Measurements from ENCODE around the gene SART3. TPM values are rescaled to one million over a fixed set of nuclear protein-coding genes. Genes with fewer than 3 reads are reported as not detected.
A peak's percentile ranks its signal among the peaks of the same experiment; 100 is the strongest.

SART3 gene
- polyA plus RNA-seq, 1 of the 3 experiments (the other 2 are of a cell fraction), result 28.9 TPM

DNA sequence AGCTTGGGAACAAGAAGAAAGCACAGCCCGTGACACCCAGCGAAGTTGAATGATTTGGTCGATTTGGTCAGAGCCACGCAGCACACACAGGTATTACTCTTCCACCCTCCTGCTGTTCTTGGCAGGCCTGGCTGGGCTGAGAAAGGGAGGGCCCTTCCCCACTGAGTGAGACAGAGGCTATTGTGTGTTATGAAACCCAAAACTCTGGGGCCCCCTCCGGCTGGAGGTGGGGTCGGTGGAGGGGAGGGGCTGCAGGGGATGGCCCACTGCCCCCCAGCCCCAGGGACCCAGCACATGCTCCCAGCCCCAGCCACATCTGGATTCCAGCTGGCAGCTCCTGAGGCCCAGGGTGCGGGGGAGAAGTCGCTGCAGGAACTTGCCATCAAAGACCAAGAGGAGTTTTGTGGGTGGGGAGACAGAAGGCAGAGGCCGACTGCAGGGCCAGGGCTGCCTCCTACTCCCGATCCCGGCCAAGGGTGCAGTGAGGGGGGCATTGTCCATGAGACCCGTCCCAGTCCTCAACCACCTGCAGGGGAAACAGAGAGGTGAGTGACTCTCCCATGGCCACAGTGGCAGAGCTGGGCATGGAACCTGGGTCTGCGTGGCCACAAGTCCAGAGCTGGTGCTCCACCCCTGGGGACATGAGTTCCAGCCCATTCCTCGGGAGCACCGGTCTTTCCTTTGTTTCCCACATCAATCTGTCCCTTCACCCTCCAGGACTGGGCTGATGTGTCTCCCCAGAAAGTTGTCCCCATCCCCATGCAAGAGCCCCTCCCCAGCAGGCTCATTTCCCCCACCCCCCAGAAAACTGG is 28.3 kb upstream of the SART3 start:
- ChIA-PET POLR2A (no interaction called here), CTCF (interaction anchor here (0.7 to 3.5 kb wide), 4 partner anchors 19 to 33 kb away, joined by 5 to 21 read pairs (median 8); no protein-coding TSS in a partner anchor)
- WGBS (ENCODE audit: low lambda C conversion rate), result 36% methylated on average over 10 of the region's 15 CpGs
- Histone ChIP-seq H3K9ac (no peak overlapping the region), H3K4me3 (ENCODE audit: low read depth in 2 of 2, low read length in 1 of 2) (no peak overlapping the region), H3K27ac (ENCODE audit: low read depth in 2 of 2, low read length in 1 of 2) (peak overlapping the region in 1 of 2 experiments; percentile 29; a peak in 1 of 4 replicates), H2AFZ (ENCODE audit: low read depth) (no peak overlapping the region), H3K36me3 (replicated peaks in 1 of 2; ENCODE audit: control insufficient read depth in 1 of 2, insufficient read depth in 2 of 2, low read length in 1 of 2) (peaks cover 0 to 2% of the 10 kb centered on the region in 2 experiments), H3K9me3 (no peaks in the 10 kb centered on the region), H3K9me2 (no peaks in the 10 kb centered on the region), H3K79me2 (ENCODE audit: insufficient read depth) (no peaks in the 10 kb centered on the region), H3K27me3 (ENCODE audit: insufficient read depth) (no peaks in the 10 kb centered on the region), H4K20me1 (ENCODE audit: insufficient read depth) (no peaks in the 10 kb centered on the region), H3F3A (replicated peaks; ENCODE audit: insufficient read depth) (no peaks in the 10 kb centered on the region), H3K4me2 (no peak overlapping the region), H3K4me1 (ENCODE audit: control insufficient read depth in 1 of 2, insufficient read depth in 2 of 2, low read depth in 1 of 2, low read length in 1 of 2) (peaks cover 0 to 20% of the 10 kb centered on the region in 2 experiments; a peak in 1 of 4 replicates)
- peak; percentile 77 for DNase-seq
- TF ChIP-seq TCF12 (IDR thresholded peaks at IDR 0.05) (peak; percentile 50), RAD21 (IDR thresholded peaks at IDR 0.05; ENCODE audit: low read length) (no peak)

DNA sequence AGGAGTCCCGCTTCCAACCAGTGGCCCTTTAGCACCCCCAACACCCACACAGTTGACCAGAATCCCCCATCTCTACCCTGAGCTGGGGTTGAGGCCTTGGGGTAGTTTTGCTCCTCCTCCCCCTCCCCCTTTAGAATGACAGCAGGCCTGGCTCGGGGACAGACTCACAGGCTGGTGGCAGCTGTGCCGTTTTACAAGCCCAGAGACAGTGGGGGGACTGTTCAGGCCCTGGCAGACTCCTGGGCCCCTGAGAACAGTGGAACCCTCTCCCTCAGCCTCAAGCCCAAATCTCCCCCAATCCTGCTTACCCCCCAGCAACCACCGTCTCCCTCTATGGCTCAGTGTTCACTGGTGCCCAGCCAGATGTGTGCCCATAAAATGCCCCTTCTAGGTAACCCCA is 26.9 kb upstream of the SART3 start:
- 69% methylated on average over 4 of the region's 4 CpGs for WGBS (ENCODE audit: low lambda C conversion rate)
- H3K4me3 ChIP-seq (ENCODE audit: low read depth in 2 of 2, low read length in 1 of 2), result no peak overlapping the region
- peak; percentile 39 for DNase-seq
- no peaks in the 10 kb centered on the region for H3F3A ChIP-seq (replicated peaks; ENCODE audit: insufficient read depth)
- H2AFZ ChIP-seq (ENCODE audit: low read depth), result no peak overlapping the region
- H3K36me3 ChIP-seq (replicated peaks in 1 of 2; ENCODE audit: control insufficient read depth in 1 of 2, insufficient read depth in 2 of 2, low read length in 1 of 2), result peaks cover 0 to 2% of the 10 kb centered on the region in 2 experiments
- no peak overlapping the region for H3K9ac ChIP-seq
- POLR2A ChIA-PET, result no interaction called here
- TF ChIP-seq NFIC (IDR thresholded peaks at IDR 0.05; ENCODE audit: borderline replicate concordance) (no peak), FOXM1 (IDR thresholded peaks at IDR 0.05; ENCODE audit: low read depth) (no peak), GATA2 (CRISPR knock-in tag; IDR thresholded peaks at IDR 0.05) (no peak), RFX5 (IDR thresholded peaks at IDR 0.05; ENCODE audit: low read length) (no peak), RAD21 (IDR thresholded peaks at IDR 0.05; ENCODE audit: low read length) (no peak), GABPA (IDR thresholded peaks at IDR 0.05; ENCODE audit: low read depth) (no peak), JUND (IDR thresholded peaks at IDR 0.05) (no peak), POLR2AphosphoS5 (IDR thresholded peaks at IDR 0.05; ENCODE audit: low read depth, low read length) (no peak), RCOR1 (IDR thresholded peaks at IDR 0.05; ENCODE audit: low read length) (no peak), YY1 (IDR thresholded peaks at IDR 0.05; ENCODE audit: low read depth) (no peak), SIN3A (IDR thresholded peaks at IDR 0.05; ENCODE audit: borderline replicate concordance, low read depth, low read length) (no peak), CHD2 (IDR thresholded peaks at IDR 0.05; ENCODE audit: low read length, partially characterized antibody) (no peak), REST (IDR thresholded peaks at IDR 0.05; ENCODE audit: low read depth, low read length) (no peak), ELF1 (IDR thresholded peaks at IDR 0.05) (no peak), ZBTB33 (IDR thresholded peaks at IDR 0.05; ENCODE audit: borderline replicate concordance, low read depth) (no peak), TCF12 (IDR thresholded peaks at IDR 0.05) (no peak)
- TF ChIP-seq, protein P1, sequence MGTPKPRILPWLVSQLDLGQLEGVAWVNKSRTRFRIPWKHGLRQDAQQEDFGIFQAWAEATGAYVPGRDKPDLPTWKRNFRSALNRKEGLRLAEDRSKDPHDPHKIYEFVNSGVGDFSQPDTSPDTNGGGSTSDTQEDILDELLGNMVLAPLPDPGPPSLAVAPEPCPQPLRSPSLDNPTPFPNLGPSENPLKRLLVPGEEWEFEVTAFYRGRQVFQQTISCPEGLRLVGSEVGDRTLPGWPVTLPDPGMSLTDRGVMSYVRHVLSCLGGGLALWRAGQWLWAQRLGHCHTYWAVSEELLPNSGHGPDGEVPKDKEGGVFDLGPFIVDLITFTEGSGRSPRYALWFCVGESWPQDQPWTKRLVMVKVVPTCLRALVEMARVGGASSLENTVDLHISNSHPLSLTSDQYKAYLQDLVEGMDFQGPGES (IDR thresholded peaks at IDR 0.05; ENCODE audit: low read depth, low read length), result no peak
- TF ChIP-seq, protein P2, sequence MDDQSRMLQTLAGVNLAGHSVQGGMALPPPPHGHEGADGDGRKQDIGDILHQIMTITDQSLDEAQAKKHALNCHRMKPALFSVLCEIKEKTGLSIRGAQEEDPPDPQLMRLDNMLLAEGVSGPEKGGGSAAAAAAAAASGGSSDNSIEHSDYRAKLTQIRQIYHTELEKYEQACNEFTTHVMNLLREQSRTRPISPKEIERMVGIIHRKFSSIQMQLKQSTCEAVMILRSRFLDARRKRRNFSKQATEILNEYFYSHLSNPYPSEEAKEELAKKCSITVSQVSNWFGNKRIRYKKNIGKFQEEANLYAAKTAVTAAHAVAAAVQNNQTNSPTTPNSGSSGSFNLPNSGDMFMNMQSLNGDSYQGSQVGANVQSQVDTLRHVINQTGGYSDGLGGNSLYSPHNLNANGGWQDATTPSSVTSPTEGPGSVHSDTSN (IDR thresholded peaks at IDR 0.05), result no peak
- no peak overlapping the region for H3K4me2 ChIP-seq
- H3K9me2 ChIP-seq, result no peaks in the 10 kb centered on the region
- H4K20me1 ChIP-seq (ENCODE audit: insufficient read depth), result no peaks in the 10 kb centered on the region
- H3K27ac ChIP-seq (ENCODE audit: low read depth in 2 of 2, low read length in 1 of 2), result no peak overlapping the region
- H3K4me1 ChIP-seq (ENCODE audit: control insufficient read depth in 1 of 2, insufficient read depth in 2 of 2, low read depth in 1 of 2, low read length in 1 of 2), result peaks cover 0 to 20% of the 10 kb centered on the region in 2 experiments; a peak in 1 of 4 replicates
- CTCF ChIA-PET, result interaction anchor here (3.5 kb wide), 1 partner anchor 30 kb away, joined by 21 read pairs; no protein-coding TSS in a partner anchor
- H3K79me2 ChIP-seq (ENCODE audit: insufficient read depth), result no peaks in the 10 kb centered on the region
- H3K9me3 ChIP-seq, result no peaks in the 10 kb centered on the region
- H3K27me3 ChIP-seq (ENCODE audit: insufficient read depth), result no peaks in the 10 kb centered on the region
